ENCODE measurements around the gene SYNDIG1L. TPM values are rescaled to one million over a fixed set of nuclear protein-coding genes. Genes with fewer than 3 reads are reported as not detected.

Gene SYNDIG1L
- total and polyA plus RNA-seq, 2 of the 13 experiments (the other 11 are each of a cell fraction or from before 2014, with no cell fraction given) = 0.04 TPM; not detected in 1

DNA sequence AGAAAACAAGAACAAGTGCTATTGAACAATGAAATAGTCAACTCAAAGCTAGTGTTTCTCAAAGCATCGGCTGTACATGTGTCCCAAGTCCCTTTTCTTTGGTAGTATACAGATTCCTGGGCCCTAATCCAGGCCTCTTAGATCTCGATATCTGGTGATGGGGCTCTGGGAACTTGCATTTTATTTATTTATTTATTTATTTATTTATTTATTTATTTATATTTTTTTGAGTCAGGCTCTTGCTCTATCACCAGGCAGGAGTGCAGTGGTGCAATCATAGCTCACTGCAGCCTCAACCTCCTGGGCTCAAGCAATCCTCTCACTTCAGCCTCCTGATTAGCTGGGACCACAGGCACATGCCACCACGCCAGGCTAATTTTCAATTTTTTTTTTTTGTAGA lies 17.1 kb downstream of the SYNDIG1L start (continued):
- TF ChIP-seq, protein P1, sequence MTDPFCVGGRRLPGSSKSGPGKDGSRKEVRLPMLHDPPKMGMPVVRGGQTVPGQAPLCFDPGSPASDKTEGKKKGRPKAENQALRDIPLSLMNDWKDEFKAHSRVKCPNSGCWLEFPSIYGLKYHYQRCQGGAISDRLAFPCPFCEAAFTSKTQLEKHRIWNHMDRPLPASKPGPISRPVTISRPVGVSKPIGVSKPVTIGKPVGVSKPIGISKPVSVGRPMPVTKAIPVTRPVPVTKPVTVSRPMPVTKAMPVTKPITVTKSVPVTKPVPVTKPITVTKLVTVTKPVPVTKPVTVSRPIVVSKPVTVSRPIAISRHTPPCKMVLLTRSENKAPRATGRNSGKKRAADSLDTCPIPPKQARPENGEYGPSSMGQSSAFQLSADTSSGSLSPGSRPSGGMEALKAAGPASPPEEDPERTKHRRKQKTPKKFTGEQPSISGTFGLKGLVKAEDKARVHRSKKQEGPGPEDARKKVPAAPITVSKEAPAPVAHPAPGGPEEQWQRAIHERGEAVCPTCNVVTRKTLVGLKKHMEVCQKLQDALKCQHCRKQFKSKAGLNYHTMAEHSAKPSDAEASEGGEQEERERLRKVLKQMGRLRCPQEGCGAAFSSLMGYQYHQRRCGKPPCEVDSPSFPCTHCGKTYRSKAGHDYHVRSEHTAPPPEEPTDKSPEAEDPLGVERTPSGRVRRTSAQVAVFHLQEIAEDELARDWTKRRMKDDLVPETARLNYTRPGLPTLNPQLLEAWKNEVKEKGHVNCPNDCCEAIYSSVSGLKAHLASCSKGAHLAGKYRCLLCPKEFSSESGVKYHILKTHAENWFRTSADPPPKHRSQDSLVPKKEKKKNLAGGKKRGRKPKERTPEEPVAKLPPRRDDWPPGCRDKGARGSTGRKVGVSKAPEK (CRISPR knock-in tag; IDR thresholded peaks at IDR 0.05; ENCODE audit: borderline replicate concordance) = no peak
- TF ChIP-seq, protein P2, sequence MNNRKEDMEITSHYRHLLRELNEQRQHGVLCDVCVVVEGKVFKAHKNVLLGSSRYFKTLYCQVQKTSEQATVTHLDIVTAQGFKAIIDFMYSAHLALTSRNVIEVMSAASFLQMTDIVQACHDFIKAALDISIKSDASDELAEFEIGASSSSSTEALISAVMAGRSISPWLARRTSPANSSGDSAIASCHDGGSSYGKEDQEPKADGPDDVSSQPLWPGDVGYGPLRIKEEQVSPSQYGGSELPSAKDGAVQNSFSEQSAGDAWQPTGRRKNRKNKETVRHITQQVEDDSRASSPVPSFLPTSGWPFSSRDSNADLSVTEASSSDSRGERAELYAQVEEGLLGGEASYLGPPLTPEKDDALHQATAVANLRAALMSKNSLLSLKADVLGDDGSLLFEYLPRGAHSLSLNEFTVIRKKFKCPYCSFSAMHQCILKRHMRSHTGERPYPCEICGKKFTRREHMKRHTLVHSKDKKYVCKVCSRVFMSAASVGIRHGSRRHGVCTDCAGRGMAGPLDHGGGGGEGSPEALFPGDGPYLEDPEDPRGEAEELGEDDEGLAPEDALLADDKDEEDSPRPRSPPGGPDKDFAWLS (CRISPR knock-in tag; IDR thresholded peaks at IDR 0.05; ENCODE audit: borderline replicate concordance) = no peak
- no peak for TF ChIP-seq CEBPG (CRISPR knock-in tag; IDR thresholded peaks at IDR 0.05)
- TF ChIP-seq SMC3 (IDR thresholded peaks at IDR 0.05; ENCODE audit: low read length) = no peak
- TF ChIP-seq PHF8 (CRISPR knock-in tag; IDR thresholded peaks at IDR 0.05) = no peak
- no peak for TF ChIP-seq KLF15 (CRISPR knock-in tag; IDR thresholded peaks at IDR 0.05; ENCODE audit: borderline replicate concordance)
- TF ChIP-seq, protein P3, sequence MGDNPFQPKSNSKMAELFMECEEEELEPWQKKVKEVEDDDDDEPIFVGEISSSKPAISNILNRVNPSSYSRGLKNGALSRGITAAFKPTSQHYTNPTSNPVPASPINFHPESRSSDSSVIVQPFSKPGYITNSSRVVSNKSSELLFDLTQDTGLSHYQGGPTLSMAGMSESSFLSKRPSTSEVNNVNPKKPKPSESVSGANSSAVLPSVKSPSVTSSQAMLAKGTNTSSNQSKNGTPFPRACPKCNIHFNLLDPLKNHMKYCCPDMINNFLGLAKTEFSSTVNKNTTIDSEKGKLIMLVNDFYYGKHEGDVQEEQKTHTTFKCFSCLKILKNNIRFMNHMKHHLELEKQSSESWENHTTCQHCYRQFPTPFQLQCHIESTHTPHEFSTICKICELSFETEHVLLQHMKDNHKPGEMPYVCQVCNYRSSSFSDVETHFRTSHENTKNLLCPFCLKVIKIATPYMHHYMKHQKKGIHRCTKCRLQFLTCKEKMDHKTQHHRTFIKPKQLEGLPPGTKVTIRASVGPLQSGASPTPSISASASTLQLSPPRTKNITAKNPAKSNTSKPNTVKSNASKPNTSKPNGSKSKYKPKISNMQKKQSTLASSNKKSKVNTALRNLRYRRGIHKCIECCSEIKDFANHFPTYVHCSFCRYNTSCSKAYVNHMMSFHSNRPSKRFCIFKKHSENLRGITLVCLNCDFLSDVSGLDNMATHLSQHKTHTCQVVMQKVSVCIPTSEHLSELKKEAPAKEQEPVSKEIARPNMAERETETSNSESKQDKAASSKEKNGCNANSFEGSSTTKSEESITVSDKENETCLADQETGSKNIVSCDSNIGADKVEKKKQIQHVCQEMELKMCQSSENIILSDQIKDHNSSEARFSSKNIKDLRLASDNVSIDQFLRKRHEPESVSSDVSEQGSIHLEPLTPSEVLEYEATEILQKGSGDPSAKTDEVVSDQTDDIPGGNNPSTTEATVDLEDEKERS (CRISPR knock-in tag; IDR thresholded peaks at IDR 0.05) = no peak
- TF ChIP-seq FOXJ3 (CRISPR knock-in tag; IDR thresholded peaks at IDR 0.05; ENCODE audit: borderline replicate concordance) = no peak
- no peak for TF ChIP-seq ZNF788 (CRISPR knock-in tag; IDR thresholded peaks at IDR 0.05; ENCODE audit: borderline replicate concordance)
